Measurements from ENCODE around the gene DZIP3.
"Not testable (repeated sequence)": the region's sequence is repeated elsewhere in the genome, so short reads cannot be mapped to it uniquely, and the experiment has no call there.

The DZIP3 gene

DNA sequence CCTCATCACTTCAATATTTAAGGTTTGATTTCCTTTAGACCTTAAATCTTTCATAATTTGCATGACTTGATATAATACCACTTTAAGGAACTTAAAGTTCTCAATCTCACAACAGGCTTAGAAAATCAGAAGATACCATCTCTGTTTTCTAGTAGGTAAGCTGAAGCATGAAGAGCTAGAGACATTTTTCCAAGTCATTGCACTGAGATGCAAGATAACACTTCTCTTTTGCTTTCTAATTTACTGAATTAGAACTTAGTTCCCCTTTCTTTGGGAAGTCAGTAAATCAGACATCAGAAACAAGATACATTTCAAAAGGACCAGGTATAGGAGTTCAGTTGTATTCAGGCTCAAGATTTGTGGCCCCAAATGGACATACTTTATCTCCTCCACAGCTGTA is 79.7 kb downstream of the DZIP3 start:
- intact Hi-C loops (cut with DNase I; ENCODE audit: low total_unique reads), result loop anchor here (10.0 kb wide), 1 partner anchor 246 kb away; no protein-coding TSS in a partner anchor
- Histone ChIP-seq H3K27ac (no peak overlapping the region), H3K9me3 (no peaks in the 10 kb centered on the region), H3K36me3 (peaks cover 5 to 21% (median 12%) of the 10 kb centered on the region in 3 donors), H3K4me3 (no peak overlapping the region), H3K27me3 (no peaks in the 10 kb centered on the region), H3K4me1 (no peaks in the 10 kb centered on the region)
- no peak for DNase-seq
- TF ChIP-seq CTCF (IDR thresholded peaks at IDR 0.05), result no peak

GRCh38 chr3:108672701-108673100 is 83.2 kb downstream of the DZIP3 start:
- TF ChIP-seq CTCF (IDR thresholded peaks at IDR 0.05), result no peak
- Histone ChIP-seq H3K4me3 (no peak overlapping the region), H3K36me3 (peaks cover 16 to 21% (median 16%) of the 10 kb centered on the region in 3 donors), H3K9me3 (no peaks in the 10 kb centered on the region), H3K4me1 (no peaks in the 10 kb centered on the region), H3K27ac (no peak overlapping the region), H3K27me3 (no peaks in the 10 kb centered on the region)
- intact Hi-C loops (cut with DNase I; ENCODE audit: low total_unique reads), result no loop called here
- no peak for DNase-seq

GRCh38 chr3:108673988-108674661 is 84.6 kb downstream of the DZIP3 start:
- no peak for DNase-seq
- Histone ChIP-seq H3K9me3 (no peaks in the 10 kb centered on the region), H3K27me3 (no peaks in the 10 kb centered on the region), H3K27ac (no peak overlapping the region), H3K4me3 (no peak overlapping the region), H3K4me1 (no peaks in the 10 kb centered on the region), H3K36me3 (peaks cover 24 to 25% (median 24%) of the 10 kb centered on the region in 3 donors)
- no peak for TF ChIP-seq CTCF (IDR thresholded peaks at IDR 0.05)
- intact Hi-C loops (cut with DNase I; ENCODE audit: low total_unique reads), result no loop called here

- Histone ChIP-seq H3K36me3 (peaks cover 12 to 24% (median 24%) of the 10 kb centered on the region in 3 donors), H3K9me3 (no peaks in the 10 kb centered on the region), H3K4me3 (no peak overlapping the region), H3K27me3 (no peaks in the 10 kb centered on the region), H3K4me1 (no peaks in the 10 kb centered on the region), H3K27ac (no peak overlapping the region)
- DNase-seq, result no peak
- intact Hi-C loops (cut with DNase I; ENCODE audit: low total_unique reads), result no loop called here
- no peak for TF ChIP-seq CTCF (IDR thresholded peaks at IDR 0.05)
These were observed 88.3 kb downstream of the DZIP3 start for GRCh38 chr3:108677811-108678210.

GRCh38 chr3:108692286-108692685 is 102.8 kb downstream of the DZIP3 start:
- H3K9me3 ChIP-seq; H3K4me3 ChIP-seq; intact Hi-C loops (cut with DNase I; ENCODE audit: low total_unique reads); H3K27me3 ChIP-seq; DNase-seq; H3K4me1 ChIP-seq; H3K27ac ChIP-seq: not testable (repeated sequence)
- peaks cover 42 to 54% (median 48%) of the 10 kb centered on the region in 3 donors for H3K36me3 ChIP-seq

DNA sequence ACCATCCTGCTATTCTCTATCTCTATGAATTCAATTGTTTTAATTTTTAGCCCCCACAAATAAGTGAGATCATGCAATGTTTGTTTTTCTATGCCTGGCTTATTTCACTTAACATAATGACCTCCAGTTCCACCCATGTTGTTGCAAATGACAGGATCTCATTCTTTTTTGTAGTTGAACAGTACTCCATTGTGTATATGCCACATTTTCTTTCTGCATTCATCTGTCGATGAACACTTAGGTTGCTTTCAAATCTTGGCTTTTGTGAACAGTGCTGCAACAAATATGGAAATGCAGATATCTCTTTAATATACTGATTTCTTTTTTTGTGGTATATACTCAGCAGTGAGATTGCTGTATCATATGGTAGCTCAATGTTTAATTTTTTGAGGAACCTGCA is 108.9 kb downstream of the DZIP3 start:
- DNase-seq, result no peak
- TF ChIP-seq CTCF (IDR thresholded peaks at IDR 0.05), result no peak
- intact Hi-C loops (cut with DNase I; ENCODE audit: low total_unique reads), result no loop called here
- no peaks in the 10 kb centered on the region for H3K4me1 ChIP-seq
- peaks cover 8 to 13% (median 11%) of the 10 kb centered on the region in 3 donors for H3K36me3 ChIP-seq
- no peaks in the 10 kb centered on the region for H3K27me3 ChIP-seq
- H3K27ac ChIP-seq, result no peak overlapping the region
- H3K4me3 ChIP-seq, result no peak overlapping the region
- peaks cover 0 to under 1% (median 0%) of the 10 kb centered on the region in 3 donors for H3K9me3 ChIP-seq

Data from tibial artery (tissue), 4 donors.